ENCODE data around the gene GTF2IRD1. TPM values are rescaled to one million over a fixed set of nuclear protein-coding genes. Genes with fewer than 3 reads are reported as not detected.

The GTF2IRD1 gene
- total and polyA plus RNA-seq, 2 of the 13 experiments (the other 11 are each of a cell fraction or from before 2014, with no cell fraction given), result 16.5 to 26.7 TPM

DNA sequence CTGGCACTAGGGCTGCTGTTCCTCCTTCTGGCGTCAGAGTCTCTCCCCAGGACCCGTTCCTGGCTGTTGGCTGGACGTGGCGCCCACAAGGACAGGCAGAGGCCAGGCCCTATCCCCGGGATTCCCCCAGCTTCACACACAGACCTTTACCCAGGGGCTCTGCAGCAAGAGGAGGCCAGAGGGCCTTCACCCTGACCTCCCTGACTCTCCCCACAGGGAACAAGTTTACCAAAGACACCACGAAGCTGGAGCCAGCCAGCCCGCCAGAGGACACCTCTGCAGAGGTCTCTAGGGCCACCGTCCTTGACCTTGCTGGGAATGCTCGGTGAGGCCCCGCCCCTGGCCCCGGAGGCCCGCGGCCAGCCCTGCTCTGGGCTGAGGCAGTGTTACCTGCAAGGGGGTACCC, 82.2 kb downstream of the GTF2IRD1 start (continued):
- TF ChIP-seq RFX3 (CRISPR knock-in tag; IDR thresholded peaks at IDR 0.05) (no peak), ZNF24 (IDR thresholded peaks at IDR 0.05) (no peak), RARA (CRISPR knock-in tag; IDR thresholded peaks at IDR 0.05) (peak; percentile 89), SETDB1 (CRISPR knock-in tag; IDR thresholded peaks at IDR 0.05; ENCODE audit: borderline replicate concordance) (no peak), HNRNPK (IDR thresholded peaks at IDR 0.05; ENCODE audit: low read depth, low read length, poor library complexity, severe bottlenecking) (no peak), ARHGAP35 (CRISPR knock-in tag; IDR thresholded peaks at IDR 0.05; ENCODE audit: borderline replicate concordance) (no peak), HNRNPLL (IDR thresholded peaks at IDR 0.05; ENCODE audit: low read depth, low read length, poor library complexity, severe bottlenecking) (peak; percentile 20), FOXA3 (CRISPR knock-in tag; IDR thresholded peaks at IDR 0.05) (peak; percentile 26; the same call in 1 of the 2 replicates), KMT2B (CRISPR knock-in tag; IDR thresholded peaks at IDR 0.05) (no peak), MTF2 (CRISPR knock-in tag; IDR thresholded peaks at IDR 0.05; ENCODE audit: borderline replicate concordance) (no peak; the same call in 1 of the 2 replicates)
- TF ChIP-seq, protein P1, sequence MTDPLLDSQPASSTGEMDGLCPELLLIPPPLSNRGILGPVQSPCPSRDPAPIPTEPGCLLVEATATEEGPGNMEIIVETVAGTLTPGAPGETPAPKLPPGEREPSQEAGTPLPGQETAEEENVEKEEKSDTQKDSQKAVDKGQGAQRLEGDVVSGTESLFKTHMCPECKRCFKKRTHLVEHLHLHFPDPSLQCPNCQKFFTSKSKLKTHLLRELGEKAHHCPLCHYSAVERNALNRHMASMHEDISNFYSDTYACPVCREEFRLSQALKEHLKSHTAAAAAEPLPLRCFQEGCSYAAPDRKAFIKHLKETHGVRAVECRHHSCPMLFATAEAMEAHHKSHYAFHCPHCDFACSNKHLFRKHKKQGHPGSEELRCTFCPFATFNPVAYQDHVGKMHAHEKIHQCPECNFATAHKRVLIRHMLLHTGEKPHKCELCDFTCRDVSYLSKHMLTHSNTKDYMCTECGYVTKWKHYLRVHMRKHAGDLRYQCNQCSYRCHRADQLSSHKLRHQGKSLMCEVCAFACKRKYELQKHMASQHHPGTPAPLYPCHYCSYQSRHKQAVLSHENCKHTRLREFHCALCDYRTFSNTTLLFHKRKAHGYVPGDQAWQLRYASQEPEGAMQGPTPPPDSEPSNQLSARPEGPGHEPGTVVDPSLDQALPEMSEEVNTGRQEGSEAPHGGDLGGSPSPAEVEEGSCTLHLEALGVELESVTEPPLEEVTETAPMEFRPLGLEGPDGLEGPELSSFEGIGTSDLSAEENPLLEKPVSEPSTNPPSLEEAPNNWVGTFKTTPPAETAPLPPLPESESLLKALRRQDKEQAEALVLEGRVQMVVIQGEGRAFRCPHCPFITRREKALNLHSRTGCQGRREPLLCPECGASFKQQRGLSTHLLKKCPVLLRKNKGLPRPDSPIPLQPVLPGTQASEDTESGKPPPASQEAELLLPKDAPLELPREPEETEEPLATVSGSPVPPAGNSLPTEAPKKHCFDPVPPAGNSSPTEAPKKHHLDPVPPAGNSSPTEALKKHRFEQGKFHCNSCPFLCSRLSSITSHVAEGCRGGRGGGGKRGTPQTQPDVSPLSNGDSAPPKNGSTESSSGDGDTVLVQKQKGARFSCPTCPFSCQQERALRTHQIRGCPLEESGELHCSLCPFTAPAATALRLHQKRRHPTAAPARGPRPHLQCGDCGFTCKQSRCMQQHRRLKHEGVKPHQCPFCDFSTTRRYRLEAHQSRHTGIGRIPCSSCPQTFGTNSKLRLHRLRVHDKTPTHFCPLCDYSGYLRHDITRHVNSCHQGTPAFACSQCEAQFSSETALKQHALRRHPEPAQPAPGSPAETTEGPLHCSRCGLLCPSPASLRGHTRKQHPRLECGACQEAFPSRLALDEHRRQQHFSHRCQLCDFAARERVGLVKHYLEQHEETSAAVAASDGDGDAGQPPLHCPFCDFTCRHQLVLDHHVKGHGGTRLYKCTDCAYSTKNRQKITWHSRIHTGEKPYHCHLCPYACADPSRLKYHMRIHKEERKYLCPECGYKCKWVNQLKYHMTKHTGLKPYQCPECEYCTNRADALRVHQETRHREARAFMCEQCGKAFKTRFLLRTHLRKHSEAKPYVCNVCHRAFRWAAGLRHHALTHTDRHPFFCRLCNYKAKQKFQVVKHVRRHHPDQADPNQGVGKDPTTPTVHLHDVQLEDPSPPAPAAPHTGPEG (CRISPR knock-in tag; IDR thresholded peaks at IDR 0.05), result no peak
- TF ChIP-seq, protein P2, sequence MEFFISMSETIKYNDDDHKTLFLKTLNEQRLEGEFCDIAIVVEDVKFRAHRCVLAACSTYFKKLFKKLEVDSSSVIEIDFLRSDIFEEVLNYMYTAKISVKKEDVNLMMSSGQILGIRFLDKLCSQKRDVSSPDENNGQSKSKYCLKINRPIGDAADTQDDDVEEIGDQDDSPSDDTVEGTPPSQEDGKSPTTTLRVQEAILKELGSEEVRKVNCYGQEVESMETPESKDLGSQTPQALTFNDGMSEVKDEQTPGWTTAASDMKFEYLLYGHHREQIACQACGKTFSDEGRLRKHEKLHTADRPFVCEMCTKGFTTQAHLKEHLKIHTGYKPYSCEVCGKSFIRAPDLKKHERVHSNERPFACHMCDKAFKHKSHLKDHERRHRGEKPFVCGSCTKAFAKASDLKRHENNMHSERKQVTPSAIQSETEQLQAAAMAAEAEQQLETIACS (CRISPR knock-in tag; IDR thresholded peaks at IDR 0.05), result no peak
- TF ChIP-seq, protein P3, sequence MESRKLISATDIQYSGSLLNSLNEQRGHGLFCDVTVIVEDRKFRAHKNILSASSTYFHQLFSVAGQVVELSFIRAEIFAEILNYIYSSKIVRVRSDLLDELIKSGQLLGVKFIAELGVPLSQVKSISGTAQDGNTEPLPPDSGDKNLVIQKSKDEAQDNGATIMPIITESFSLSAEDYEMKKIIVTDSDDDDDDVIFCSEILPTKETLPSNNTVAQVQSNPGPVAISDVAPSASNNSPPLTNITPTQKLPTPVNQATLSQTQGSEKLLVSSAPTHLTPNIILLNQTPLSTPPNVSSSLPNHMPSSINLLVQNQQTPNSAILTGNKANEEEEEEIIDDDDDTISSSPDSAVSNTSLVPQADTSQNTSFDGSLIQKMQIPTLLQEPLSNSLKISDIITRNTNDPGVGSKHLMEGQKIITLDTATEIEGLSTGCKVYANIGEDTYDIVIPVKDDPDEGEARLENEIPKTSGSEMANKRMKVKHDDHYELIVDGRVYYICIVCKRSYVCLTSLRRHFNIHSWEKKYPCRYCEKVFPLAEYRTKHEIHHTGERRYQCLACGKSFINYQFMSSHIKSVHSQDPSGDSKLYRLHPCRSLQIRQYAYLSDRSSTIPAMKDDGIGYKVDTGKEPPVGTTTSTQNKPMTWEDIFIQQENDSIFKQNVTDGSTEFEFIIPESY (CRISPR knock-in tag; IDR thresholded peaks at IDR 0.05), result peak; percentile 87
- TF ChIP-seq, protein P4, sequence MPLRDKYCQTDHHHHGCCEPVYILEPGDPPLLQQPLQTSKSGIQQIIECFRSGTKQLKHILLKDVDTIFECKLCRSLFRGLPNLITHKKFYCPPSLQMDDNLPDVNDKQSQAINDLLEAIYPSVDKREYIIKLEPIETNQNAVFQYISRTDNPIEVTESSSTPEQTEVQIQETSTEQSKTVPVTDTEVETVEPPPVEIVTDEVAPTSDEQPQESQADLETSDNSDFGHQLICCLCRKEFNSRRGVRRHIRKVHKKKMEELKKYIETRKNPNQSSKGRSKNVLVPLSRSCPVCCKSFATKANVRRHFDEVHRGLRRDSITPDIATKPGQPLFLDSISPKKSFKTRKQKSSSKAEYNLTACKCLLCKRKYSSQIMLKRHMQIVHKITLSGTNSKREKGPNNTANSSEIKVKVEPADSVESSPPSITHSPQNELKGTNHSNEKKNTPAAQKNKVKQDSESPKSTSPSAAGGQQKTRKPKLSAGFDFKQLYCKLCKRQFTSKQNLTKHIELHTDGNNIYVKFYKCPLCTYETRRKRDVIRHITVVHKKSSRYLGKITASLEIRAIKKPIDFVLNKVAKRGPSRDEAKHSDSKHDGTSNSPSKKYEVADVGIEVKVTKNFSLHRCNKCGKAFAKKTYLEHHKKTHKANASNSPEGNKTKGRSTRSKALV (CRISPR knock-in tag; IDR thresholded peaks at IDR 0.05), result 0 out of 2 replicates have a peak, but pooled peaks have one; percentile 42
- TF ChIP-seq, protein P5, sequence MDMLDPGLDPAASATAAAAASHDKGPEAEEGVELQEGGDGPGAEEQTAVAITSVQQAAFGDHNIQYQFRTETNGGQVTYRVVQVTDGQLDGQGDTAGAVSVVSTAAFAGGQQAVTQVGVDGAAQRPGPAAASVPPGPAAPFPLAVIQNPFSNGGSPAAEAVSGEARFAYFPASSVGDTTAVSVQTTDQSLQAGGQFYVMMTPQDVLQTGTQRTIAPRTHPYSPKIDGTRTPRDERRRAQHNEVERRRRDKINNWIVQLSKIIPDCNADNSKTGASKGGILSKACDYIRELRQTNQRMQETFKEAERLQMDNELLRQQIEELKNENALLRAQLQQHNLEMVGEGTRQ (IDR thresholded peaks at IDR 0.05; ENCODE audit: low read depth, low read length), result no peak
- TF ChIP-seq, protein P5 (CRISPR knock-in tag; IDR thresholded peaks at IDR 0.05; ENCODE audit: borderline replicate concordance), result no peak
